WI38 (cell line): Measurements from ENCODE around the gene SERPINF2.

Source experiments
- H3K4me3 ChIP-seq: 2 replicates; pipeline ENCODE4 v1.5.1; 2011; ENCODE audit warnings: low read depth, mild to moderate bottlenecking, control low read depth, low read length
- CTCF ChIP-seq: IDR thresholded peaks from 2 replicates; pipeline ENCODE4 v1.5.1; 2012; ENCODE audit warnings: low read depth, mild to moderate bottlenecking, control low read depth, low read length

Gene SERPINF2

GRCh38 chr17:1713878-1714426 is 28.7 kb upstream of the SERPINF2 start:
- TF ChIP-seq CTCF = peak; percentile 27

DNA sequence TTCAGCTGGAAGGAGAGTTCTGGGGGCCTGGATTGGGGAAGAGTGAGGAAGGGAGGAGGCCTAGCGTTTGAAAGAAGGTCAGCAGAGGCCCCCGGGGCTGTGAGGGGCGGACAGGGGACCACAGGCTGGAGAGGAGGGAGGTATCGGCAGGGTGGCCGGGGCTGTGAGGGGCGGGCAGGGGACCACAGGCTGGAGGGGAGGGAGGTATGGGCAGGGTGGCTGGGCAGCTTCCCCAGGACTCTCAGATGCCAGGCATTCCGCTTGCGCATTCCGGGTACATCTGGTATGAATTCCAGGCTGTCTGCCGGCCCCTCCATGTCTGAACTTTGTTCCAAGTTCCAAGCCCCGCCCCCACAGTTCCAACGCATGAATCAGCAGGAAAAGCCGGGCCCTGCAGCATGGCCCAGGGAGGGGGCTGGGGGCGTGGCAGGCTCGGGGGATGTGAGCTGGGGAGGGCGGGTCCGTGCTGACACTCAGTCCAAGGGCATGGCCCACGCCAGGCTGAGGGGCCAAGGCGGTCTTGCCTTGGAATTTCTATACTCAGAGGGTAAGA is 28.2 kb upstream of the SERPINF2 start:
- H3K4me3 ChIP-seq = peak overlapping the region; percentile 88
- TF ChIP-seq CTCF = no peak

More at GRCh38 chr17:1713878-1714426, 28.7 kb upstream of the SERPINF2 start:
- H3K4me3 ChIP-seq = peak overlapping the region; percentile 88

DNA sequence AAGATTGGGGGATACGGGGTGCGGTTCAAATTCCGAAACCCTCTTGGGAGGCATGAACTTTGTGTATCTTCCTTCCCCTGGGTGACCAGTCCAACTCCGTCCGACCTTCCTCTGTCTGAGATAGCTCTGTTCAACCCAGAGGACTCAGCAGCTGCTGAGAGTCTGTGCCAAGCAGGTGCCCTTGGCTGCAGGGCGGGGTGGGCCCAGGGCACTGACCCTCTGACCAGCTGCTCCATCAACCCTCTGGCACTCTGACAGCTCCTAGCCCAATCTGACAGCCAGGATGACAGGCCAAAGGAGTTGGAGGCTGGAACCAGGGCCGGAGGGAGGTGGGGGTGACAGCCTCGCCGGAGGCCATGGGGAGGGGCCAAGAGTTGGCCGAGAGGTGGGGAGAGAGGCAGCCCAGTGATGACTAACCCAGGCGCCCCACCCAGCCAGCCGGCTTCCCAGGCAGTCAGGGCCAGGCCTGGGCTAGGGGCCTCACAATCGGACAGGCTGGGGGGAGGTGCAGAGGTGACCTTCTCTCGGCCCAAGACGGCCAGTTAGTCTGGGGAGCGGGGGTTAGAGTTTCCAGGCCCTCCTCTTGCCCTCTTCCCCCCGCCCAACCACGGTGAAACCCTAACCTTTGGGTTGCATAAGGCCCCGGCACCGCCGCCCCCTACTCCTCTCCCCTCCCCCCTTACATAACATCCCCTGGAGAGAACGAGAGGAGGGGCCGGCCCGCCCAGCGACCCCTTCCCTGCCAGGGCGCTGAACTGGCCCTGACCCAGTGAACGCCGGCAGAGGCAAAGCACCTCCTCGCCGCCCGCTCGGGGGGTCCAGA is 27.5 kb upstream of the SERPINF2 start:
- TF ChIP-seq CTCF = no peak
- H3K4me3 ChIP-seq = peak overlapping the region; percentile 88

DNA sequence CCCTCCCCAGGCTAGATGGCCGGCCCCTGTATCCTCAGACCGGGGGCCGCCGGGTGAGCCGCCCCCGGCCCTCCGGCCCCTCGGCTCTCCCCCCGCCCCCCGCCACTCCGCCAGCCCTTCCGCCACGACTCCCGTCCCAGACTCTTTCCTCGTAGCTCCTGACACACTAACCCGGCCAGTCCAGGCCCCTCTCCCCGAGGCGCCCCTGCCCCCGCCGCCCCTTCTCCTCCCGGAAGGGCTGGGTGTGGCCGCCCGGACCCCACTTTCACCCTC is 26.9 kb upstream of the SERPINF2 start:
- peak overlapping the region; percentile 88 for H3K4me3 ChIP-seq
- no peak for TF ChIP-seq CTCF

DNA sequence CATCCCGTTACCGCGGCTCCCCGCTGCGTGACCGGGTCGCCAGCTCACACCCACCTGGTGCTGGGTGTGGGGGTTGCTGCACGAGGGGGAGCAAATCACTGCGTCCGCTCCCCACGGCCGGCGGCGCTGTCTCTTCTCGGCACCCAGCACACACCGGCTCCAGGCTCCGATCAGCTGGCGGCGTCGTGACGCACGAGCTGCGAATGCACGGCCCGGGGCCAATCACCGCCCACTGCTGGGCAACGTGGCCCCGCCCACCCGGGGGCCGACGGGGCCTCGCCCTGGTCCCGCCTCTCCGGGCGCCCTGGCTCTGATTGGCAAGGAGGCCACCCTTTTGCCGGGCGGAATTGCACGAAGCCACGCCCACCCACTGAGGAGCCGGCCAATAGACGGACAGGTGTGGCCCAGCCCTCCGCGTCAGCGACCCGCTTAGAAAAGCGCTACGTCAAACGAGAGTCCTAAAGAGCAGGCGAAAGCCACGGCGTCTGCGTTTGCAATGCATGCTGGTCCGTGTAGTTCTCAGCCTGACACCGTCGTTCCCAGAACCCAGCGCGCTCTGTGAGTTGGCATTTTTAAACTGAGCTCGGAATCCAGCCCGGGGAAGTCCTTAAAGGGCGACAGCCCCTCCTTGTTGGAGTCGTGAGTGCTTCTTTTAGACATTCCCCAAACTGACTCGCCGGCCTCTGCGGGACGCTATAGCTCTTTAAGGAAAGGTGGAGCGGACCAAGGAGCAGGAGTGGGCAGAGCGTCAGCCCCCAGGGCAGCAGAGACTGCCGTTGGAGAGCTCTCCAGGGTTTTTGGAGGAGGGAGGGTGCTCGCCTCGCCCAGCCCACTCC is 26.4 kb upstream of the SERPINF2 start:
- H3K4me3 ChIP-seq = peak overlapping the region; percentile 88
- no peak for TF ChIP-seq CTCF

DNA sequence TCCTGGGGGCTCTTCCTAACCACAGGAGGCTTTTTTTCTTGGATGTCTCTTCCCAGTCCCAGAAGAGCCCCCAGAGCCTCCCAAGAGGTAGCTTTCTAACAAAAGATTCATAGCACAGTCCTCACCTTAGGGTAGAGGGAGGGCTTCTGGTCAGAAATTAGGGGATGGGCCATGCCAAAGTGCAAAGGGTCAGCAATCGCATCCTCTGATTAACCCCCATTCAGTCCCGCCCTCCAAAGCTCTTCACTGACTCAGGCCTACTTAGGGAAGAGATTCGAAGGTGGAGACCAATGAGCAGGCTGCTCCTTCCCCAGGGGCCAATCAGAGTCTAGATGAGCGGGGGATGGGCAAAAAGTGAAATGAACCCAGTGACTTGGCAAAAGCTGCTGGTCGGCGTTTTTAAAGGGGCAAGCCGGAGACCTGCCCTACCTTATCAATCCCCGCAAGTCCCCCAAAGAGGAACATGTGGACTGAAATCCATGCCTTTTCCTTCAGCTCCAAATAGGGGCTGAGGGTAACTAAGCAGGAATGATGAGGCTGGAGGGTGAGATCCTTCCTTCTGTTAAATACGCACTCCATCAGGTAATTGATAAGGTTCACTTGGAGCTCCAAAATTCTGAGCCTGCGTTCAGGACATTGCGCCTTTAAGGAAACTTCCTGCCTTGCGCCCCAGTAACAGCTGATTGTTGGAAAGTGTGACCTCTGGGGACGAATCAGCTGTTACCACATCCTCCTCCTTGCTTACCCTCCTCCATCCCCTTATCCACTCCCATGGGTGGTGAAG is 25.6 kb upstream of the SERPINF2 start:
- TF ChIP-seq CTCF = no peak
- H3K4me3 ChIP-seq = peak overlapping the region; percentile 78
